HepG2 (cell line): ENCODE results near the gene SPPL3. TPM values are rescaled to one million over a fixed set of nuclear protein-coding genes. Genes with fewer than 3 reads are reported as not detected.
A peak's percentile ranks its signal among the peaks of the same experiment; 100 is the strongest.

Experiments used
- ATAC-seq: fragments of 200-7000 bp; cut with Tn5 transposase; 3 replicates; pipeline ENCODE4 v1.9.1; 2020; ENCODE audit warnings: mild to moderate bottlenecking, moderate library complexity
- BruUV-seq: library from RNA; stranded (reverse); fragments of 400-500 nt; replicated peaks from 2 replicates; lab custom pipeline; 2021; lab: Mats Ljungman, UMichigan
- CTCF ChIA-PET: fragments of 300-600 bp; formaldehyde crosslinking; extraction: SDS; loops from one replicate; lab custom pipeline; 2021; ENCODE audit warnings: low total read pairs, inconsistent platforms, low intra/inter-chr PET ratio; lab: Yijun Ruan, JAX
- POLR2A ChIA-PET: fragments of 350-600 bp; sonication (Branson Sonifier 250); formaldehyde crosslinking; loops from one replicate; lab custom pipeline; 2020; ENCODE audit warnings: antibody characterized with exemption, inconsistent platforms; lab: Yijun Ruan, JAX
- DNase-seq: peaks from one replicate; pipeline ENCODE4 v3.0.0-alpha.2; 2015; ENCODE audit warnings: low spot score
- FAIRE-seq: peaks from 3 replicates; lab custom pipeline; 2011; peaks lifted over from hg19 to GRCh38; lab: Jason Lieb, UNC
- H2AFZ ChIP-seq: one replicate; pipeline ENCODE4 v1.6.1; 2011; ENCODE audit warnings: low read length, inconsistent platforms
- H3K27ac ChIP-seq: fragments of 300-600 bp; 3 replicates; pipeline ENCODE4 v1.8.0; 2011; ENCODE audit warnings: mixed run types, mild to moderate bottlenecking, mixed read lengths, low read length, inconsistent platforms; ENCODE audit not compliant: insufficient read depth; ENCODE audit errors: extremely low read length
- H3K27me3 ChIP-seq, 2 experiments: fragments of 200-600 bp in 1 of 2; 2 replicates in 1 of 2; 3 replicates in 1 of 2; pipeline versions ENCODE4 v1.6.0 to v1.8.0; 2011; ENCODE audit warnings: low read length in 2 of 2, mild to moderate bottlenecking in 2 of 2, moderate library complexity in 2 of 2, inconsistent platforms in 1 of 2; ENCODE audit not compliant: insufficient read depth in 2 of 2, control insufficient read depth in 1 of 2
- H3K36me3 ChIP-seq, 2 experiments: fragments of 200-600 bp in 1 of 2; replicated peaks in 1 of 2; 2 replicates in 1 of 2; 3 replicates in 1 of 2; pipeline versions ENCODE4 v1.5.1 to v1.8.0; 2011; ENCODE audit warnings: low read length in 2 of 2, inconsistent platforms in 1 of 2; ENCODE audit not compliant: insufficient read depth in 2 of 2, control insufficient read depth in 1 of 2
- H3K4me1 ChIP-seq: 2 replicates; pipeline ENCODE4 v1.5.1; 2012; ENCODE audit warnings: low read length, inconsistent platforms; ENCODE audit not compliant: insufficient read depth
- H3K4me2 ChIP-seq: 2 replicates; pipeline ENCODE4 v1.6.0; 2011; ENCODE audit warnings: low read depth, low read length, inconsistent platforms
- H3K4me3 ChIP-seq, 3 experiments: fragments of 200-600 bp in 1 of 3; sonication (generic), shearing (Covaris generic) in 1 of 3; replicated peaks in 1 of 3; 2 replicates each; pipeline ENCODE4 v1.5.1; 2011 to 2016; ENCODE audit warnings: low read length in 3 of 3, inconsistent platforms in 2 of 3, low read depth in 2 of 3, mild to moderate bottlenecking in 2 of 3, control low read depth in 1 of 3, mixed read lengths in 1 of 3; ENCODE audit not compliant: insufficient read depth in 1 of 3
- H3K79me2 ChIP-seq: one replicate; pipeline ENCODE4 v1.6.1; 2011; ENCODE audit warnings: low read length, inconsistent platforms; ENCODE audit not compliant: insufficient read depth
- H3K9ac ChIP-seq: 2 replicates; pipeline ENCODE4 v1.6.0; 2011; ENCODE audit warnings: mild to moderate bottlenecking, low read depth, low read length, inconsistent platforms; ENCODE audit not compliant: insufficient read depth
- H3K9me3 ChIP-seq: 2 replicates; pipeline ENCODE4 v1.5.1; 2012; ENCODE audit warnings: mild to moderate bottlenecking, low read length
- H4K20me1 ChIP-seq: 2 replicates; pipeline ENCODE4 v1.6.0; 2011; ENCODE audit warnings: inconsistent platforms, mild to moderate bottlenecking, low read length, moderate library complexity; ENCODE audit not compliant: insufficient read depth
- BATF2 ChIP-seq: sonication (generic); formaldehyde crosslinking; IDR thresholded peaks from 2 replicates; pipeline ENCODE4 v1.8.0; 2022; ENCODE audit warnings: mild to moderate bottlenecking, missing genetic modification reagents, moderate library complexity
- ESRRA ChIP-seq: sonication (generic); formaldehyde crosslinking; IDR thresholded peaks from 2 replicates; pipeline ENCODE4 v1.5.1; 2020; ENCODE audit warnings: mild to moderate bottlenecking, low read depth, missing genetic modification reagents
- PRDM15 ChIP-seq: sonication (generic); formaldehyde crosslinking; IDR thresholded peaks from 2 replicates; pipeline ENCODE4 v1.4.0; 2020; ENCODE audit warnings: missing genetic modification reagents
- SP140L ChIP-seq: sonication (generic); formaldehyde crosslinking; IDR thresholded peaks from 2 replicates; pipeline ENCODE4 v1.4.0; 2020; ENCODE audit warnings: missing genetic modification reagents, borderline replicate concordance
- ZBTB3 ChIP-seq: sonication (generic); formaldehyde crosslinking; IDR thresholded peaks from 2 replicates; pipeline ENCODE4 v1.4.0; 2020; ENCODE audit warnings: low read depth, mild to moderate bottlenecking, moderate library complexity, missing genetic modification reagents, borderline replicate concordance
- WGBS: methylation state at CpG from one replicate; pipeline ENCODE4 v1.1.6; 2017; ENCODE audit warnings: low lambda C conversion rate; 5-methylcytosine and 5-hydroxymethylcytosine counted together
- in situ Hi-C: cut with HindIII; loops from 2 replicates; pipeline ENCODE4 v1.10.0; 2017; ENCODE audit warnings: low pct_unique_long_range_greater_than_20kb; ENCODE audit not compliant: extremely low pct_ligation_motif_present
- intact Hi-C: fragments of 100-400 bp; cut with micrococcal nuclease; formaldehyde crosslinking; loops from one replicate; pipeline ENCODE4 v1.10.0; 2022; ENCODE audit not compliant: unreplicated experiment
- polyA plus RNA-seq, 8 experiments: library from polyadenylated mRNA; depleted of rRNA in 3 of 8; stranded (reverse) in 7 of 8; unstranded in 1 of 8; fragments of >200 nt; fragmentation: Illumina TruSeq in 4 of 8; extraction: Trizol in 4 of 8; gene quantifications; 2 replicates each; pipeline versions ENCODE4 v1.2.1 to v1.2.3, GENCODE V29; 2011 to 2016; ENCODE audit warnings: low read depth in 4 of 8, missing spikeins in 1 of 8, mixed read lengths in 1 of 8; ENCODE audit not compliant: insufficient read depth in 1 of 8
- total RNA-seq, 5 experiments: library from RNA; depleted of rRNA; stranded (reverse); fragments of >200 nt; fragmentation: Illumina TruSeq; extraction: Trizol; gene quantifications; 2 replicates each; pipeline ENCODE4 v1.2.3, GENCODE V29; 2016; ENCODE audit warnings: low read depth in 1 of 5
- TF ChIP-seq, protein P1 (sequence below): sonication (generic); formaldehyde crosslinking; IDR thresholded peaks from 2 replicates; pipeline ENCODE4 v1.5.1; 2020; ENCODE audit warnings: mild to moderate bottlenecking, moderate library complexity, missing genetic modification reagents

SPPL3 gene
- total and polyA plus RNA-seq, 2 of the 13 experiments (the other 11 are each of a cell fraction or from before 2014, with no cell fraction given): 8.9 to 9.1 TPM

GRCh38 chr12:120726961-120727360, 177.2 kb downstream of the SPPL3 start:
- Histone ChIP-seq H3K9ac (no peak overlapping the region), H3K4me3 (peak overlapping the region in 1 of 3 experiments; percentile 80; a peak in 2 of 6 replicates), H4K20me1 (no peaks in the 10 kb centered on the region), H3K27me3 (no peaks in the 10 kb centered on the region), H2AFZ (no peak overlapping the region), H3K36me3 (peaks cover 5 to 22% of the 10 kb centered on the region in 2 experiments)
- no TSS peak for BruUV-seq
- CTCF ChIA-PET: no interaction called here
- ATAC-seq (no peak), FAIRE-seq (no peak)
- WGBS: 100% methylated on average over 1 of the region's 9 CpGs
- POLR2A ChIA-PET: no interaction called here
- TF ChIP-seq ESRRA (CRISPR knock-in tag): peak; percentile 4; the same call in 1 of the 2 replicates
- TF ChIP-seq BATF2 (CRISPR knock-in tag): no peak
- TF ChIP-seq, all 625 proteins: peak for 1
- Histone ChIP-seq H3K79me2 (peaks cover 8% of the 10 kb centered on the region), H3K9me3 (no peaks in the 10 kb centered on the region), H3K4me2 (peak overlapping the region; percentile 92), H3K4me1 (peaks cover 29% of the 10 kb centered on the region), H3K27ac (peak overlapping the region; percentile 27)
- in situ Hi-C loops (no loop called here), intact Hi-C loops (no loop called here)
- DNase-seq: no peak

DNA sequence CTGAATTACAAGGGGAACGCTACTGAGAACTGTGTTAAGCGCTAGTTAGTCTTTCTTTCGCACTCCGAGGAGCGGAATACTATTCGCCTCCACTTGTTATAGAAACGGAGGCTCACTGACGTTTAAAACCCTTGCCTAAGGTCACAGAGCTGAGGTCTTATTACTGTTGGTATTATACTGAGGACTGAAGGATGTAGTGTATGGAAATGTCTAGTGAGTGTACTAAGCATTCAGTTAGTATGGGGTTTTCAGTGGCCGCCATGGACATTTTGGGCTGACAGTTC, 177.7 kb downstream of the SPPL3 start:
- ATAC-seq (no peak), DNase-seq (no peak), FAIRE-seq (no peak)
- WGBS: 79% methylated on average over 9 of the region's 9 CpGs
- H3K27ac ChIP-seq: peak overlapping the region; percentile 72
- peaks cover 10 to 27% of the 10 kb centered on the region in 2 experiments for H3K36me3 ChIP-seq
- H3K27me3 ChIP-seq: no peaks in the 10 kb centered on the region
- H3K4me3 ChIP-seq: peak overlapping the region; percentile 68 to 85 (median 80); a peak in 5 of 6 replicates
- CTCF ChIA-PET: no interaction called here
- TF ChIP-seq ZBTB3: 0 out of 2 replicates have a peak, but pooled peaks have one; percentile 13
- no peak for TF ChIP-seq SP140L
- TF ChIP-seq, protein P1, sequence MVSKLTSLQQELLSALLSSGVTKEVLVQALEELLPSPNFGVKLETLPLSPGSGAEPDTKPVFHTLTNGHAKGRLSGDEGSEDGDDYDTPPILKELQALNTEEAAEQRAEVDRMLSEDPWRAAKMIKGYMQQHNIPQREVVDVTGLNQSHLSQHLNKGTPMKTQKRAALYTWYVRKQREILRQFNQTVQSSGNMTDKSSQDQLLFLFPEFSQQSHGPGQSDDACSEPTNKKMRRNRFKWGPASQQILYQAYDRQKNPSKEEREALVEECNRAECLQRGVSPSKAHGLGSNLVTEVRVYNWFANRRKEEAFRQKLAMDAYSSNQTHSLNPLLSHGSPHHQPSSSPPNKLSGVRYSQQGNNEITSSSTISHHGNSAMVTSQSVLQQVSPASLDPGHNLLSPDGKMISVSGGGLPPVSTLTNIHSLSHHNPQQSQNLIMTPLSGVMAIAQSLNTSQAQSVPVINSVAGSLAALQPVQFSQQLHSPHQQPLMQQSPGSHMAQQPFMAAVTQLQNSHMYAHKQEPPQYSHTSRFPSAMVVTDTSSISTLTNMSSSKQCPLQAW (CRISPR knock-in tag): 0 out of 2 replicates have a peak, but pooled peaks have one; percentile 16
- TF ChIP-seq PRDM15: no peak
- no peaks in the 10 kb centered on the region for H3K9me3 ChIP-seq
- H3K9ac ChIP-seq: peak overlapping the region; percentile 84
- POLR2A ChIA-PET: no interaction called here
- peak overlapping the region; percentile 92 for H3K4me2 ChIP-seq
- H2AFZ ChIP-seq: no peak overlapping the region
- H3K4me1 ChIP-seq: peaks cover 29% of the 10 kb centered on the region
- peaks cover 8% of the 10 kb centered on the region for H3K79me2 ChIP-seq
- in situ Hi-C loops: no loop called here
- TSS peak; percentile 41 for BruUV-seq
- H4K20me1 ChIP-seq: no peaks in the 10 kb centered on the region
- intact Hi-C loops: no loop called here
